ENCODE measurements around the gene ZNF14. TPM values are rescaled to one million over a fixed set of nuclear protein-coding genes. Genes with fewer than 3 reads are reported as not detected.
"Not testable (repeated sequence)": the region's sequence is repeated elsewhere in the genome, so short reads cannot be mapped to it uniquely, and the experiment has no call there.

Gene ZNF14
- total and polyA plus RNA-seq, 4 donors: 3.0 to 10.9 (median 5.4) TPM

DNA sequence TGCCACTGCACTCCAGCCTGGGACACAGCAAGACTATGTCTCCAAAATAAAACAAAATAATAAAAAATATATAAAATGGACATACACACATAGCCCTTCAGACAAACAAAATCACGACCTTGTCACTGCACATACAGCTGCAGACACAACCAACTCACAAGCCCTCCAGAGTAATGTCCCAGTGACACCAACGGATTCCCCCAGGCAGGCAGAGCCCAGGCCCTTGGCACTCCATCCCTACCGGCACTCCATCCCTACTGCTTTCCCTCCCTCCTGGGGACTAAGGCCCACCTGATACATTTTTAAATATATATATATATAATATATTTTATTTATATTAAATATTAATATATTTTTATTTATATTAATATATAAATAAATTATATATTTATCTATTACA, 45.8 kb downstream of the ZNF14 start:
- Histone ChIP-seq H3K27ac (ENCODE audit: low read depth in 1 of 2, low read length in 2 of 2) (no peak overlapping the region), H3K4me1 (ENCODE audit: control insufficient read depth in 1 of 2, insufficient read depth in 2 of 2, low read length in 2 of 2) (no peaks in the 10 kb centered on the region), H3K27me3 (ENCODE audit: control insufficient read depth in 1 of 2, insufficient read depth in 2 of 2, low read length in 1 of 2) (no peaks in the 10 kb centered on the region), H3K4me3 (ENCODE audit: low read length in 2 of 2) (no peak overlapping the region), H3K9me3 (ENCODE audit: control insufficient read depth, low read length) (peaks cover 6% of the 10 kb centered on the region), H3K36me3 (ENCODE audit: control insufficient read depth in 1 of 2, insufficient read depth in 2 of 2, low read length in 1 of 2) (no peaks in the 10 kb centered on the region)
- intact Hi-C loops (cut with DNase I): no loop called here
- 93 to 96% methylated on average over 3 of the region's 3 CpGs for WGBS, 2 donors
- ATAC-seq (ENCODE audit: low FRiP score) (no peak), DNase-seq (peak in 1 of 2 donors; percentile 46)

DNA sequence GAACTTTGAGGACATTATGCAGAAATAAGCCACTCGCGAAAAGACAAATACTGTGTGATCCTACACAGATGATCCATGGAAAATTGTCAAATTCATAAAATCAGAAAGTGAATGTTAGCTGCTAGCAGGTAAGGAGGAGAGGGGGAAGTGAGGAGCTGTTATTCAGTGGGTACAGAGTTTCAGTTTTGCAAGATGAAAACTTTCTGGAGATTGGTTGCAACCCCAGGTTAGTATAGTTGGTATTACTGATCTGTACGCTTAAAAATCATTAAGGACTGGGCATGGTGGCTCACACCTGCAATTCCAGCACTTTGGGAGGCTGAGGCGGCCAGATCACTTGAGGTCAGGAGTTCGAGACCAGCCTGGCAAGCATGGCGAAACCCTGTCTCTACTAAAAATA, 46.3 kb downstream of the ZNF14 start:
- no peak for DNase-seq
- H3K27me3 ChIP-seq (ENCODE audit: control insufficient read depth in 1 of 2, insufficient read depth in 2 of 2, low read length in 1 of 2): no peaks in the 10 kb centered on the region
- H3K36me3 ChIP-seq (ENCODE audit: control insufficient read depth in 1 of 2, insufficient read depth in 2 of 2, low read length in 1 of 2): no peaks in the 10 kb centered on the region
- H3K4me1 ChIP-seq (ENCODE audit: control insufficient read depth in 1 of 2, insufficient read depth in 2 of 2, low read length in 2 of 2): no peaks in the 10 kb centered on the region
- no peak overlapping the region for H3K4me3 ChIP-seq (ENCODE audit: low read length in 2 of 2)
- intact Hi-C loops (cut with DNase I): no loop called here
- no peak overlapping the region for H3K27ac ChIP-seq (ENCODE audit: low read depth in 1 of 2, low read length in 2 of 2)
- no peak for ATAC-seq (ENCODE audit: low FRiP score)
- H3K9me3 ChIP-seq (ENCODE audit: control insufficient read depth, low read length): peaks cover 6% of the 10 kb centered on the region
- 98 to 99% methylated on average over 6 of the region's 6 CpGs for WGBS, 2 donors

GRCh38 chr19:19686119-19686518, 46.8 kb downstream of the ZNF14 start:
- H3K9me3 ChIP-seq (ENCODE audit: control insufficient read depth, low read length); H3K4me3 ChIP-seq (ENCODE audit: low read length in 2 of 2); ATAC-seq (ENCODE audit: low FRiP score); H3K4me1 ChIP-seq (ENCODE audit: control insufficient read depth in 1 of 2, insufficient read depth in 2 of 2, low read length in 2 of 2); H3K27me3 ChIP-seq (ENCODE audit: control insufficient read depth in 1 of 2, insufficient read depth in 2 of 2, low read length in 1 of 2); H3K27ac ChIP-seq (ENCODE audit: low read depth in 1 of 2, low read length in 2 of 2); H3K36me3 ChIP-seq (ENCODE audit: control insufficient read depth in 1 of 2, insufficient read depth in 2 of 2, low read length in 1 of 2); intact Hi-C loops (cut with DNase I): not testable (repeated sequence)
- WGBS, 2 donors: 97 to 98% methylated on average over 15 of the region's 15 CpGs
- DNase-seq: peak in 1 of 2 donors; percentile 42

- H3K27me3 ChIP-seq (ENCODE audit: control insufficient read depth in 1 of 2, insufficient read depth in 2 of 2, low read length in 1 of 2): no peaks in the 10 kb centered on the region
- H3K36me3 ChIP-seq (ENCODE audit: control insufficient read depth in 1 of 2, insufficient read depth in 2 of 2, low read length in 1 of 2): peaks cover 7 to 9% of the 10 kb centered on the region in 2 donors
- intact Hi-C loops (cut with DNase I): no loop called here
- WGBS, 2 donors: 92 to 93% methylated on average over 20 of the region's 20 CpGs
- DNase-seq: no peak
- no peak overlapping the region for H3K4me3 ChIP-seq (ENCODE audit: low read length in 2 of 2)
- no peaks in the 10 kb centered on the region for H3K4me1 ChIP-seq (ENCODE audit: control insufficient read depth in 1 of 2, insufficient read depth in 2 of 2, low read length in 2 of 2)
- H3K9me3 ChIP-seq (ENCODE audit: control insufficient read depth, low read length): peaks cover 11% of the 10 kb centered on the region
- no peak for ATAC-seq (ENCODE audit: low FRiP score)
- no peak overlapping the region for H3K27ac ChIP-seq (ENCODE audit: low read depth in 1 of 2, low read length in 2 of 2)
Observed at GRCh38 chr19:19679176-19680073, 53.5 kb downstream of the ZNF14 start.

GRCh38 chr19:19677579-19677978, 55.3 kb downstream of the ZNF14 start:
- Histone ChIP-seq H3K4me1 (ENCODE audit: control insufficient read depth in 1 of 2, insufficient read depth in 2 of 2, low read length in 2 of 2) (no peaks in the 10 kb centered on the region), H3K9me3 (ENCODE audit: control insufficient read depth, low read length) (peaks cover 7% of the 10 kb centered on the region), H3K27ac (ENCODE audit: low read depth in 1 of 2, low read length in 2 of 2) (no peak overlapping the region), H3K27me3 (ENCODE audit: control insufficient read depth in 1 of 2, insufficient read depth in 2 of 2, low read length in 1 of 2) (no peaks in the 10 kb centered on the region), H3K4me3 (ENCODE audit: low read length in 2 of 2) (no peak overlapping the region), H3K36me3 (ENCODE audit: control insufficient read depth in 1 of 2, insufficient read depth in 2 of 2, low read length in 1 of 2) (peaks cover 7 to 9% of the 10 kb centered on the region in 2 donors)
- intact Hi-C loops (cut with DNase I): no loop called here
- ATAC-seq (ENCODE audit: low FRiP score): no peak
- 81 to 87% methylated on average over 7 of the region's 7 CpGs for WGBS, 2 donors
- peak in 1 of 2 donors; percentile 33 for DNase-seq

GRCh38 chr19:19674315-19674714, 58.6 kb downstream of the ZNF14 start:
- H3K4me3 ChIP-seq (ENCODE audit: low read length in 2 of 2): no peak overlapping the region
- 97 to 98% methylated on average over 6 of the region's 6 CpGs for WGBS, 2 donors
- ATAC-seq (ENCODE audit: low FRiP score) (no peak), DNase-seq (no peak)
- no peaks in the 10 kb centered on the region for H3K4me1 ChIP-seq (ENCODE audit: control insufficient read depth in 1 of 2, insufficient read depth in 2 of 2, low read length in 2 of 2)
- H3K27me3 ChIP-seq (ENCODE audit: control insufficient read depth in 1 of 2, insufficient read depth in 2 of 2, low read length in 1 of 2): no peaks in the 10 kb centered on the region
- peaks cover 4% of the 10 kb centered on the region for H3K9me3 ChIP-seq (ENCODE audit: control insufficient read depth, low read length)
- peaks cover 4 to 5% of the 10 kb centered on the region in 2 donors for H3K36me3 ChIP-seq (ENCODE audit: control insufficient read depth in 1 of 2, insufficient read depth in 2 of 2, low read length in 1 of 2)
- no peak overlapping the region for H3K27ac ChIP-seq (ENCODE audit: low read depth in 1 of 2, low read length in 2 of 2)
- intact Hi-C loops (cut with DNase I): no loop called here

DNA sequence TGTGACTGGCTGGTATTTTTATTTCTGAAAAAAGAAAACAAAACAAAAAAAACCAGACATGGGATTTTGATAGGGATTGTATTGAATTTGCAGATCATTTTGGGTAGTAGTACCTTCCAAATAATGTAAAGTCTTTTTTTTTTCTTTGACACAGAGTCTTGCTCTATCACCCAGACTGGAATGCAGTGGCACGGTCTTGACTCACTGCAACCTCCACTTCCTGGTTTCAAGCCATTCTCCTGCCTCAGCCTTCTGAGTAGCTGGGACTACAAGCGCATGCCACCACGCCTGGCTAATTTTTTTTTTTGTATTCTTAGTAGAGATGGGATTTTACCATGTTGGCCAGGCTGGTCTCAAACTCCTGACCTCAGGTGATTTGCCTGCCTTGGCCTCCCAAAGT, 60.1 kb downstream of the ZNF14 start:
- H3K4me3 ChIP-seq (ENCODE audit: low read length in 2 of 2): no peak overlapping the region
- no peak for DNase-seq
- ATAC-seq (ENCODE audit: low FRiP score): no peak
- H3K9me3 ChIP-seq (ENCODE audit: control insufficient read depth, low read length): peaks cover 2% of the 10 kb centered on the region
- WGBS, 2 donors: 88 to 91% methylated on average over 3 of the region's 3 CpGs
- no peaks in the 10 kb centered on the region for H3K4me1 ChIP-seq (ENCODE audit: control insufficient read depth in 1 of 2, insufficient read depth in 2 of 2, low read length in 2 of 2)
- H3K36me3 ChIP-seq (ENCODE audit: control insufficient read depth in 1 of 2, insufficient read depth in 2 of 2, low read length in 1 of 2): peaks cover 0 to under 1% of the 10 kb centered on the region in 2 donors
- intact Hi-C loops (cut with DNase I): no loop called here
- no peak overlapping the region for H3K27ac ChIP-seq (ENCODE audit: low read depth in 1 of 2, low read length in 2 of 2)
- no peaks in the 10 kb centered on the region for H3K27me3 ChIP-seq (ENCODE audit: control insufficient read depth in 1 of 2, insufficient read depth in 2 of 2, low read length in 1 of 2)

- no peaks in the 10 kb centered on the region for H3K9me3 ChIP-seq (ENCODE audit: control insufficient read depth, low read length)
- no peaks in the 10 kb centered on the region for H3K4me1 ChIP-seq (ENCODE audit: control insufficient read depth in 1 of 2, insufficient read depth in 2 of 2, low read length in 2 of 2)
- no peak for ATAC-seq (ENCODE audit: low FRiP score)
- peak in 1 of 2 donors; percentile 46 for DNase-seq
- H3K4me3 ChIP-seq (ENCODE audit: low read length in 2 of 2): no peak overlapping the region
- intact Hi-C loops (cut with DNase I): no loop called here
- no peak overlapping the region for H3K27ac ChIP-seq (ENCODE audit: low read depth in 1 of 2, low read length in 2 of 2)
- WGBS, 2 donors: 73 to 79% methylated on average over 10 of the region's 10 CpGs
- no peaks in the 10 kb centered on the region for H3K27me3 ChIP-seq (ENCODE audit: control insufficient read depth in 1 of 2, insufficient read depth in 2 of 2, low read length in 1 of 2)
- H3K36me3 ChIP-seq (ENCODE audit: control insufficient read depth in 1 of 2, insufficient read depth in 2 of 2, low read length in 1 of 2): no peaks in the 10 kb centered on the region
Observed at GRCh38 chr19:19670070-19670551, 62.8 kb downstream of the ZNF14 start.

All from aorta (tissue), 5 donors.